GM23248 (cell line): Measurements from ENCODE around the gene HS6ST1. TPM values are rescaled to one million over a fixed set of nuclear protein-coding genes. Genes with fewer than 3 reads are reported as not detected.

ENCODE experiments used
- DNase-seq: peaks from one replicate; pipeline ENCODE4 v3.0.0-alpha.2; 2015
- H2AFZ ChIP-seq: fragments of 200-600 bp; sonication (generic); 2 replicates; pipeline ENCODE4 v1.6.1; 2016; ENCODE audit warnings: antibody characterized with exemption
- H3F3A ChIP-seq: fragments of 200-600 bp; sonication (generic); 2 replicates; pipeline ENCODE4 v1.6.1; 2016; ENCODE audit warnings: mild to moderate bottlenecking, antibody characterized with exemption, mixed run types; ENCODE audit not compliant: insufficient read depth
- H3K27ac ChIP-seq: fragments of 200-600 bp; sonication (generic); 2 replicates; pipeline ENCODE4 v1.5.1; 2016; ENCODE audit warnings: mild to moderate bottlenecking
- H3K27me3 ChIP-seq: fragments of 200-600 bp; sonication (generic); replicated peaks from 2 replicates; pipeline ENCODE4 v1.6.1; 2016; ENCODE audit warnings: mild to moderate bottlenecking; ENCODE audit not compliant: insufficient read depth
- H3K36me3 ChIP-seq: fragments of 200-600 bp; sonication (generic); 2 replicates; pipeline ENCODE4 v1.6.1; 2016; ENCODE audit warnings: low read depth, mild to moderate bottlenecking
- H3K4me1 ChIP-seq: fragments of 200-600 bp; sonication (generic); 2 replicates; pipeline ENCODE4 v1.6.1; 2016; ENCODE audit warnings: mild to moderate bottlenecking; ENCODE audit not compliant: insufficient read depth
- H3K4me2 ChIP-seq: fragments of 200-600 bp; sonication (generic); one replicate; pipeline ENCODE4 v1.6.1; 2016; ENCODE audit warnings: mild to moderate bottlenecking; ENCODE audit not compliant: unreplicated experiment
- H3K4me3 ChIP-seq: fragments of 200-600 bp; sonication (generic); 2 replicates; pipeline ENCODE4 v1.5.1; 2016; ENCODE audit warnings: mild to moderate bottlenecking
- H3K79me2 ChIP-seq: fragments of 200-600 bp; sonication (generic); 2 replicates; pipeline ENCODE4 v1.6.1; 2016; ENCODE audit warnings: mild to moderate bottlenecking; ENCODE audit not compliant: insufficient read depth
- H3K9ac ChIP-seq: fragments of 200-600 bp; sonication (generic); 2 replicates; pipeline ENCODE4 v1.6.1; 2016; ENCODE audit warnings: mild to moderate bottlenecking
- H3K9me2 ChIP-seq: fragments of 200-600 bp; sonication (generic); 2 replicates; pipeline ENCODE4 v1.6.1; 2016; ENCODE audit warnings: mixed run types, mild to moderate bottlenecking, moderate library complexity; ENCODE audit not compliant: insufficient read depth
- H3K9me3 ChIP-seq: fragments of 200-600 bp; sonication (generic); one replicate; pipeline ENCODE4 v1.6.1; 2017; ENCODE audit warnings: low read depth
- H4K20me1 ChIP-seq: fragments of 200-600 bp; sonication (generic); 2 replicates; pipeline ENCODE4 v1.6.0; 2016; ENCODE audit not compliant: insufficient read depth
- EZH2 ChIP-seq: fragments of 200-600 bp; sonication (generic); IDR thresholded peaks from 2 replicates; pipeline ENCODE4 v1.6.1; 2018; ENCODE audit warnings: antibody characterized with exemption, mild to moderate bottlenecking; ENCODE audit not compliant: insufficient read depth, poor library complexity, severe bottlenecking
- EZH2phosphoT487 ChIP-seq: fragments of 200-600 bp; sonication (generic); IDR thresholded peaks from 2 replicates; pipeline ENCODE4 v1.6.1; 2018; ENCODE audit warnings: antibody characterized with exemption, moderate library complexity, mild to moderate bottlenecking, low read depth; ENCODE audit not compliant: insufficient read depth
- WGBS, 2 experiments: methylation state at CpG; one replicate each; pipeline ENCODE4 v1.1.6; 2015 to 2017; ENCODE audit warnings: low lambda C conversion rate in 2 of 2, low coverage in 1 of 2; ENCODE audit errors: missing lambda C conversion rate in 2 of 2; 5-methylcytosine and 5-hydroxymethylcytosine counted together
- in situ Hi-C: fragments of 300-500 bp; cut with MboI; formaldehyde crosslinking; loops from 2 replicates; pipeline ENCODE4 v1.15.0; 2020
- polyA plus RNA-seq: library from polyadenylated mRNA; unstranded; fragments of >200 nt; fragmentation: Nextera tagmentation; extraction: Ambion mirVana; gene quantifications from 2 replicates; pipeline ENCODE4 v1.2.1, GENCODE V29; 2016
- total RNA-seq: library from RNA; depleted of rRNA; stranded (reverse); fragments of >200 nt; shearing (Covaris generic); gene quantifications from 2 replicates; pipeline ENCODE4 v1.2.3, GENCODE V29; 2014; rRNA removed

HS6ST1 gene
- total RNA-seq (27.3 and 35.8 TPM in 2 replicates), polyA plus RNA-seq (3.3 and 4.0 TPM in 2 replicates)

- Histone ChIP-seq H3K79me2 (peaks cover 40% of the 10 kb centered on the region), H3K9me2 (no peaks in the 10 kb centered on the region), H3K36me3 (no peaks in the 10 kb centered on the region), H3K9ac (peak within 1 kb of the TSS; percentile 80), H3K4me3 (peak within 1 kb of the TSS; percentile 97), H3K4me1 (peaks cover 10% of the 10 kb centered on the region), H3K27ac (no peak within 1 kb of the TSS), H2AFZ (peak within 1 kb of the TSS; percentile 93), H4K20me1 (peaks cover 9% of the 10 kb centered on the region; the same call in 1 of the 2 replicates), H3K4me2 (peak within 1 kb of the TSS; percentile 95), H3K9me3 (no peaks in the 10 kb centered on the region), H3K27me3 (no peaks in the 10 kb centered on the region), H3F3A (no peaks in the 10 kb centered on the region)
- WGBS, 2 experiments: 2 to 4% methylated on average over 7 to 26 of the region's 84 CpGs
- TF ChIP-seq EZH2phosphoT487 (no peak), EZH2 (no peak)
- in situ Hi-C loops: no loop called here
- DNase-seq: peak; percentile 94
Measured at GRCh38 chr2:128318776-128319464, at the start of gene HS6ST1. HS6ST1 (minus strand) TSS chr2:128318868; CDS start chr2:128318563, 305 bp downstream.

- TF ChIP-seq EZH2phosphoT487 (no peak), EZH2 (no peak)
- WGBS, 2 experiments: 93% methylated on average over 23 of the region's 23 CpGs
- H3K4me2 ChIP-seq: no peak overlapping the region
- H3K4me3 ChIP-seq: no peak overlapping the region
- H2AFZ ChIP-seq: no peak overlapping the region
- no peak overlapping the region for H3K27ac ChIP-seq
- no peaks in the 10 kb centered on the region for H3F3A ChIP-seq
- no peak overlapping the region for H3K9ac ChIP-seq
- H3K27me3 ChIP-seq: no peaks in the 10 kb centered on the region
- H3K4me1 ChIP-seq: peaks cover 26% of the 10 kb centered on the region
- in situ Hi-C loops: no loop called here
- H3K9me2 ChIP-seq: no peaks in the 10 kb centered on the region
- H4K20me1 ChIP-seq: no peaks in the 10 kb centered on the region
- no peaks in the 10 kb centered on the region for H3K79me2 ChIP-seq
- no peaks in the 10 kb centered on the region for H3K9me3 ChIP-seq
- DNase-seq: no peak
- H3K36me3 ChIP-seq: no peaks in the 10 kb centered on the region
Measured at GRCh38 chr2:128367601-128368359, 49.1 kb upstream of the HS6ST1 start.

GRCh38 chr2:128366713-128367511, 48.2 kb upstream of the HS6ST1 start:
- Histone ChIP-seq H3K36me3 (no peaks in the 10 kb centered on the region), H3K4me2 (no peak overlapping the region), H3F3A (no peaks in the 10 kb centered on the region), H2AFZ (no peak overlapping the region), H3K4me1 (peaks cover 34% of the 10 kb centered on the region), H4K20me1 (no peaks in the 10 kb centered on the region), H3K4me3 (no peak overlapping the region), H3K9me3 (no peaks in the 10 kb centered on the region), H3K27me3 (no peaks in the 10 kb centered on the region), H3K9me2 (no peaks in the 10 kb centered on the region), H3K79me2 (no peaks in the 10 kb centered on the region), H3K9ac (no peak overlapping the region), H3K27ac (no peak overlapping the region)
- TF ChIP-seq EZH2phosphoT487 (no peak), EZH2 (no peak)
- 69 to 71% methylated on average over 10 of the region's 10 CpGs for WGBS, 2 experiments
- DNase-seq: no peak
- in situ Hi-C loops: no loop called here
